Activated CD8-positive, alpha-beta T cell treated with anti-CD3 and anti-CD28 coated beads, Interleukin-2, amount 10 ng/mL, durations not matched to agents 7 days and 5 days (primary cell): ENCODE results near the gene TRAM2. TPM values are rescaled to one million over a fixed set of nuclear protein-coding genes. Genes with fewer than 3 reads are reported as not detected.

ENCODE experiments used
- ATAC-seq: fragments of 150-1000 bp; cut with Tn5 transposase; one replicate; pipeline ENCODE4 v1.10.0; 2021; ENCODE audit warnings: moderate library complexity
- CTCF ChIA-PET: fragments of 350-600 bp; sonication (Branson Sonifier 250); formaldehyde crosslinking; loops from one replicate; lab custom pipeline; 2021; ENCODE audit warnings: antibody characterized with exemption; lab: Charles Lee
- POLR2A ChIA-PET: fragments of 350-600 bp; sonication (Branson Sonifier 250); formaldehyde crosslinking; loops from one replicate; lab custom pipeline; 2021; ENCODE audit warnings: antibody characterized with exemption; lab: Charles Lee
- DNase-seq: peaks from one replicate; pipeline ENCODE4 v3.0.0-alpha.2; 2020
- H3K27ac Mint-ChIP-seq: one replicate; pipeline ENCODE4 v1.8.0; 2021; ENCODE audit warnings: mild to moderate bottlenecking, mixed read lengths
- H3K27me3 Mint-ChIP-seq: one replicate; pipeline ENCODE4 v1.8.0; 2021; ENCODE audit warnings: low read depth, mixed read lengths
- H3K36me3 Mint-ChIP-seq: one replicate; pipeline ENCODE4 v1.8.0; 2021; ENCODE audit warnings: low read depth, mixed read lengths
- H3K4me1 Mint-ChIP-seq: one replicate; pipeline ENCODE4 v1.8.0; 2021; ENCODE audit warnings: low read depth, mixed read lengths
- H3K4me3 Mint-ChIP-seq: one replicate; pipeline ENCODE4 v1.8.0; 2021; ENCODE audit warnings: mild to moderate bottlenecking, mixed read lengths
- H3K9me3 Mint-ChIP-seq: one replicate; pipeline ENCODE4 v1.8.0; 2022; ENCODE audit warnings: mixed read lengths; ENCODE audit not compliant: insufficient read depth
- total RNA-seq, 2 experiments: library from RNA; stranded (reverse); gene quantifications; one replicate each; pipeline ENCODE4 v1.2.3, GENCODE V29; 2021

Gene TRAM2
- total RNA-seq, 2 experiments from 2014 or later = 1.4 TPM

DNA sequence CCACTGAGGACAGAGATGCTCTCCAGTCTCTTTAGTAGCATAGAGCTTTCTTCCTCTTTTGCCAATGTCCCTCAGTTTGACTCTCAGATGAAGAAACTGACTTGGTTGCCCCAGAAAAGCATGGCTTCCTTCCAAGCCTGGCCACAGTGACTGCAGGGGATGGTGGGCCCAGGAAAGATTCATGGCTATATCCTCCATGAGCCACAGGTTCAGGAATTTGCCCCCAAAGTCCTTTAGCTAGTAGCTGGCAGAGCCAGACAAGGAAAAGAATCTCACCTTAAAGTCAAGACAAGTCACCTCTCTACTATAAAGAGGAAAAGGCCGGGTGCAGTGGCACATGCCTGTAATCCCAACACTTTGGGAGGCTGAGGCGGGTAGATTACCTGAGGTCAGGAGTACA is 43.4 kb downstream of the TRAM2 start:
- POLR2A ChIA-PET = no interaction called here
- no peak for ATAC-seq
- no peak overlapping the region for H3K27ac Mint-ChIP-seq
- H3K27me3 Mint-ChIP-seq = peaks cover 7% of the 10 kb centered on the region
- H3K4me1 Mint-ChIP-seq = peaks cover 42% of the 10 kb centered on the region
- H3K9me3 Mint-ChIP-seq = no peaks in the 10 kb centered on the region
- no peak for DNase-seq
- no peaks in the 10 kb centered on the region for H3K36me3 Mint-ChIP-seq
- no peak overlapping the region for H3K4me3 Mint-ChIP-seq
- CTCF ChIA-PET = no interaction called here

DNA sequence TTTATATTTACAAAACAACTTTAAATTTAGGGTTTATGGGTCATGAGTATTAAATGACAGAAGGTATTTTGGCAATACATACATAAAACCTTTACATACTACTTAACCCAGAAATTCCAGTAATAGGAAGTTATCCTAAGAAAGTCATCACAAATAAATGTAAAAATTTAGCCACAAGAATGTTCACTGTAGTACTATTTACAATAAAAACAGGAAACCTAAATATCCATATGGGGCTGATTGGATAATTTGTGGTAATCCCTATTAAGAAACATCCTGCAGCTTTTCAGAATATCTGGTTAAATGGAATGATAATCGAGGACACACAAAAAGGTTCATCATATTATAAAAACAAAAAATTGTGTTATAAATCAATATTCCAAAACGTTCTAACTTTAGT is 44.4 kb downstream of the TRAM2 start:
- H3K27ac Mint-ChIP-seq = no peak overlapping the region
- H3K9me3 Mint-ChIP-seq = no peaks in the 10 kb centered on the region
- ATAC-seq (no peak), DNase-seq (no peak)
- H3K4me3 Mint-ChIP-seq = no peak overlapping the region
- peaks cover 35% of the 10 kb centered on the region for H3K4me1 Mint-ChIP-seq
- peaks cover 7% of the 10 kb centered on the region for H3K27me3 Mint-ChIP-seq
- ChIA-PET CTCF (no interaction called here), POLR2A (no interaction called here)
- no peaks in the 10 kb centered on the region for H3K36me3 Mint-ChIP-seq

DNA sequence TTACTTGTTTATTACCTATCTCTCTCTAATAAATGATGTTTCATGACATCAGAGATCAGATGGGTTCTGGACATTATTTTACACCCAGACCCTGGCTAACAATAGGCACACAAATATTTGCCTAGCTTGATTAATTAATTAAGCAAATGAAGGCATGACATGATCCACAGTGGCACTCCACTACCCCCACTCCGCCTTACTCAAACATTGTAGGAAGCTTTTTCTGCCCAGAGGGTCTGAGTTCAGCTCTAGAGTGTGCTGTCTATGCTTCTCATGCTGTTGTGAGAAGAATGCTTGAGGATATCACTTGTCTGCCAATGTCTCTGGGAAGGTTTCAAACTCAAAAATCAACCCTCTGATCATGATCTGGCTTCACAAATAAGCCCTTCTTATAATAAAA is 45.0 kb downstream of the TRAM2 start:
- peaks cover 7% of the 10 kb centered on the region for H3K27me3 Mint-ChIP-seq
- ChIA-PET POLR2A (interaction anchor here (0.5 kb wide), 1 partner anchor 299 kb away, joined by 3 read pairs; no protein-coding TSS in a partner anchor), CTCF (no interaction called here)
- no peak for ATAC-seq
- H3K4me1 Mint-ChIP-seq = peaks cover 29% of the 10 kb centered on the region
- H3K27ac Mint-ChIP-seq = no peak overlapping the region
- no peaks in the 10 kb centered on the region for H3K36me3 Mint-ChIP-seq
- H3K9me3 Mint-ChIP-seq = no peaks in the 10 kb centered on the region
- H3K4me3 Mint-ChIP-seq = no peak overlapping the region
- no peak for DNase-seq

DNA sequence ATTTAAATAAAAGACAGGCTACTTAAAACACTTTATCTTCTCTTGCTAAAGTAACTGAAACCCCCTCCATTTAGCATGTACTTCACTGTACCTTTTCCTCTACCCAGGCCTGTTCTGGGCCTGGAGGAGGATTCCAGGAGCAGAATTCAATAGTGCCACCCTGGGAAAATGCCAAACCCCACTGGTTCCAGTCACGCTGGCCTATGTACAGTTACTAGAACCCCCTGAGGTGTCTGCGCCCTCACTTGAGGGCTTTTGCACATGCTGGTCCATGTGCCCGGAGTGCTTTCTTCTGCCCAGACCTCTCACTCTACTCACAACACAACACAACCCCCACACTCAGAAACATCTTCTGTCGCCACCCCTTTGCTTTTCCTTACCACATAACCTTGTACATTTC is 45.5 kb downstream of the TRAM2 start:
- Mint-ChIP-seq H3K27ac (no peak overlapping the region), H3K4me1 (peaks cover 24% of the 10 kb centered on the region), H3K27me3 (peaks cover 7% of the 10 kb centered on the region), H3K36me3 (no peaks in the 10 kb centered on the region), H3K9me3 (no peaks in the 10 kb centered on the region), H3K4me3 (no peak overlapping the region)
- CTCF ChIA-PET = no interaction called here
- DNase-seq = no peak
- ATAC-seq = no peak
- POLR2A ChIA-PET = interaction anchor here (0.5 kb wide), 1 partner anchor 299 kb away, joined by 3 read pairs; no protein-coding TSS in a partner anchor

DNA sequence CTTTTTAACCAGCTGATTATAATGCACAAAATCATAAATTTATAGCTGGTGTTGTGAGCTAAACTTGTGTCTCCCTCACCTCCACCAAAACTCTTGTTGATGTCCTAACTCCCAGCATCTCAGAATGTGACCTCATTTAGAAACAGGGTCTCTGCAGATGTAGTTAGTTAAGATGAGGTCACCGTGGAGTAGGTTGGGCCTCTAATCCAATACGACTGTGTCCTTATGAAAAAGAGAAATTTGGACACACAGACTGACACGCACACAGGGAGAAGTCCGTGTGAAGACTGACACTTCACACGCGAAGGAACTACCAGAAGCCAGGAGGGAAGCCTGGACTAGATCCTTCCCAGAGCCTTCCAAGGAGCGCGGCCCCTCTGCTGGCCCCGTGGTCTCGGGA is 46.5 kb downstream of the TRAM2 start:
- H3K4me3 Mint-ChIP-seq = no peak overlapping the region
- DNase-seq (no peak), ATAC-seq (no peak)
- POLR2A ChIA-PET = no interaction called here
- H3K4me1 Mint-ChIP-seq = peaks cover 14% of the 10 kb centered on the region
- H3K27me3 Mint-ChIP-seq = peaks cover 7% of the 10 kb centered on the region
- no peak overlapping the region for H3K27ac Mint-ChIP-seq
- CTCF ChIA-PET = interaction anchor here (1.4 kb wide), 1 partner anchor 114 kb away, joined by 4 read pairs; no protein-coding TSS in a partner anchor
- no peaks in the 10 kb centered on the region for H3K9me3 Mint-ChIP-seq
- no peaks in the 10 kb centered on the region for H3K36me3 Mint-ChIP-seq

DNA sequence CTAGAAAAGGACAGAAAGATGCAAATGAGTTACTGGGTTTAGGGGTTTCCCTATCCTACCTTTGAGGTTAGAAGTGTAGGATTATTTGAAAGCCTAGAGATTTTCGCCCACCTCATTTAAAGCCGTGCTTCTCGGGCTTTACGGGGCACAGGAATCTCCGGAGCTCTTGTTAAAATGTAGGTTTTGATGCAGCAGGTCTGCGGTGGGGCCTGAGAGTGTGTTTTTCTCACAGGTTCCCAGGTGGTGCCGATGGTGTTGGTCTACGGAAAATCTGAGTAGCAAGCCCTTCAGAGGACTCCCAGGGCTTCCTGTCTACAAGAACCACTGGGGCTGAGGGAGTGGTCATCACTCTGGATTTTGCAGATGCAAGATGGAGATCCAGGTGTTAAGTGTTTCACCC is 47.5 kb downstream of the TRAM2 start:
- ATAC-seq = no peak
- Mint-ChIP-seq H3K4me1 (peaks cover 3% of the 10 kb centered on the region), H3K4me3 (no peak overlapping the region), H3K9me3 (no peaks in the 10 kb centered on the region), H3K27ac (no peak overlapping the region), H3K36me3 (no peaks in the 10 kb centered on the region), H3K27me3 (peaks cover 7% of the 10 kb centered on the region)
- POLR2A ChIA-PET = no interaction called here
- no peak for DNase-seq
- CTCF ChIA-PET = no interaction called here

DNA sequence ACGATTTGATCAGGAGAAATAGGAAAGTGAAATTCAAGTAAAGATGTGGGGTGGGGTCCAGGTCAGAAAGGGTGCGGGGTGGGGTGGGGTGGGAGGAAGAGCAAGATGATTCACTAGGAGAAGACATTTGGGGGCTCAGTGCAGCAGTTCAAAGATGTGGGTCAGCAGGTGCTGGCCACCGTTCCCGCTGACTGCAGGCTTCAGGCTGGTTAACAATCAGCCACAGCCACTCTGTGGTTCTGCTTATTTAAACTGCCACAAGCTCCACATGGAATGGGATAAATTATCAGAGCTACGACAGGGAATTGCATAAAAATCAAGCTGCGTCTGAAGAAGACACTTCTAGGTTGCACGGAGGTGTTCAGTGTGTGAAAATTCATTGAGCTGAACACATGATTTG is 49.4 kb downstream of the TRAM2 start:
- Mint-ChIP-seq H3K4me3 (no peak overlapping the region), H3K36me3 (no peaks in the 10 kb centered on the region), H3K9me3 (no peaks in the 10 kb centered on the region), H3K4me1 (no peaks in the 10 kb centered on the region), H3K27me3 (peaks cover 7% of the 10 kb centered on the region), H3K27ac (no peak overlapping the region)
- DNase-seq (no peak), ATAC-seq (no peak)
- ChIA-PET POLR2A (no interaction called here), CTCF (no interaction called here)

DNA sequence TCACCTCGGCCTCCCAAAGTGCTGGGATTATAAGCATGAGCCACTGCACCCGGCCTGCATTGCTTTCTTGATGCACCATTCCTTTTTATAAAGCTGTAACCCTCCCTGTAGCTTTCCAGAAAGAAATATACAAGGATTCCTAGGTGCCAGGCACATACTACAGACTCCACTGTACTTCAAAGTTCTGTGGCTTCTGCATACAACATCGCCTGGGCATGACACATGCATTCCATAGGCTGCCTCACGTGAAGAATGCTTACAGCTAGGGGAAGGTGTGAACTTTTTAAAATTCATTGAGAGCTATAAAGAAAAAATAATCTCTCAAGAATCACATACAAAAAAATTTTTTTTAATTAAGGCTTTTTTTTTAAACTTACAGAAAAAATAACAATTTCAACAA is 50.2 kb downstream of the TRAM2 start:
- H3K4me1 Mint-ChIP-seq = no peaks in the 10 kb centered on the region
- H3K9me3 Mint-ChIP-seq = no peaks in the 10 kb centered on the region
- peaks cover 7% of the 10 kb centered on the region for H3K27me3 Mint-ChIP-seq
- DNase-seq (no peak), ATAC-seq (no peak)
- no peak overlapping the region for H3K27ac Mint-ChIP-seq
- CTCF ChIA-PET = no interaction called here
- no peaks in the 10 kb centered on the region for H3K36me3 Mint-ChIP-seq
- H3K4me3 Mint-ChIP-seq = no peak overlapping the region
- POLR2A ChIA-PET = no interaction called here

DNA sequence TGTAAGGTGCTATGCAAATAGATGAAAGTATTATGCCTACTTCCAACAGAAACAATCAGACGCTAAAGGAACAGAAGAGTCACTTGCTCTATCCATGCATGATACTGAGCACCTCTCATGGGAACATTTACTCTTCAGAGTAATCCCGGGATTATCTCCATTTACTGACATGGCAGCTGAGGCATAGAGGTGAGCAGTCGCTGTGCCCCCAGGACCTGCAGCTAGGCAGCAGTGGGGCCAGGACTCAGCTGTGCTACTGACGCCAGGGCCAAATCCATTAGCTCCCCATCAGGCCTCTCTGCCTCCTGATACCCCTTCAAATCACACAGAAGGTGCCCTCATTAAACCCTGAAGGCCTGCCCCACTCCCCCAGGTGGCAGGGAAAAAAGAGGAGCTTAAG is 51.9 kb downstream of the TRAM2 start:
- ChIA-PET CTCF (interaction anchor here (1.1 kb wide), 1 partner anchor 108 kb away, joined by 4 read pairs; no protein-coding TSS in a partner anchor), POLR2A (interaction anchor here (0.6 kb wide), 1 partner anchor 55 kb away, joined by 3 read pairs; no protein-coding TSS in a partner anchor)
- DNase-seq (no peak), ATAC-seq (no peak)
- no peaks in the 10 kb centered on the region for H3K9me3 Mint-ChIP-seq
- no peak overlapping the region for H3K4me3 Mint-ChIP-seq
- H3K27me3 Mint-ChIP-seq = no peaks in the 10 kb centered on the region
- no peak overlapping the region for H3K27ac Mint-ChIP-seq
- H3K36me3 Mint-ChIP-seq = no peaks in the 10 kb centered on the region
- H3K4me1 Mint-ChIP-seq = no peaks in the 10 kb centered on the region

DNA sequence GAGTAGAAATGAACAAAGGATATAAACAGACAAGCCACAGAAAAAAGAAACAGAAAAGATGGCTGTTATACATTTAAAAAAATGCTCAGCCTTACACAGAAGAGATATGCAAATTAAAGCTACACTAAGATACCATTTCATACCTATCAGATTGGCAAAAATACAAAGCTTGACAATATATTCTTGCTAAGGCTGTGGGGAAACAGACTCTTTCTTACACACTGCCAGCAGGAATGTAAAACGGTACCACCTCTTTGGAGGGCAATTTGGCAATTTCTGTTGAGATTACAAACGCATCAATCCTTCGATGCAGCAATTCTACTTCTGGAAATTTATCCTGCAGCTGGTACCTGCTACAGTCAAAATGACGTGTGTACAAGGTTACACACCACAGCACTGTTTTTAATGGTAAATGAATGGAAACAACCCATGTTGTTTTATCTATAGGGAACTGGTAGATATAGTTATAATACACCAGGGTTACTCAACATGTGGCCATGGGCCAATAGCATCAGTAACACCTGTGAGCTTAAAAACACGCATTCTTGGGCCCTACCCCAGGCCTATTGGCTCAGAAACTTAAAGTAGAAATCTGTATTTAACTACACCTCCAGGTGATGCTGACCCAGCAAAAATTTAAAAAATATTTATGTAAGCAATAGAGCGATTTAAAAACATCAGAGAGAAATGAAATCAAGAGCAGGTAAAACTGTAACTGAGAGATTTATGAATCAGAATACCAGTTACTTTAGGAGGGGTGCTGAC is 53.3 kb downstream of the TRAM2 start:
- DNase-seq = no peak
- CTCF ChIA-PET = interaction anchor here (1.5 kb wide), 1 partner anchor 11 kb away, joined by 5 read pairs; no protein-coding TSS in a partner anchor
- no peaks in the 10 kb centered on the region for H3K36me3 Mint-ChIP-seq
- no peak overlapping the region for H3K4me3 Mint-ChIP-seq
- no peaks in the 10 kb centered on the region for H3K27me3 Mint-ChIP-seq
- H3K27ac Mint-ChIP-seq = no peak overlapping the region
- POLR2A ChIA-PET = no interaction called here
- H3K4me1 Mint-ChIP-seq = no peaks in the 10 kb centered on the region
- ATAC-seq = no peak
- no peaks in the 10 kb centered on the region for H3K9me3 Mint-ChIP-seq

DNA sequence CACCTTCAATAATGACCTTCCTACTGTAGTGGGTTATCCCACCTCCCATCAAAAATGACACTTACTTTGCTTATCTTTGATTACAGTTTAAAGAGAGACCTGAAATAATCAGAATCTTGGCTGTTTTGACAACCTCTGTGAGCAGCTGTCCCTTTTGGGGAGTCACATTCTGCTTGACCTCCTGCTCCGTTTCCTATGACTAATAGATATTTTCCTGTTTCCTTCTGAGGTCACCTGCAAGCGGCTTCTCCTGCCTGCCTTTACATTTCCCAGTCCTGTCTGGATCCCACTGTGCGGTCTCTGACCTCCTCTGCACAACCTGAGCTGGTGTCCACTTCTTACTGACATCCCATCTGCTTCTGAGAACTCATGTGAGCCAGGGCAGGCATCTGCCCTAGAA is 54.2 kb downstream of the TRAM2 start:
- ChIA-PET POLR2A (no interaction called here), CTCF (no interaction called here)
- Mint-ChIP-seq H3K27me3 (no peaks in the 10 kb centered on the region), H3K4me1 (no peaks in the 10 kb centered on the region), H3K9me3 (no peaks in the 10 kb centered on the region), H3K36me3 (no peaks in the 10 kb centered on the region), H3K4me3 (no peak overlapping the region), H3K27ac (no peak overlapping the region)
- ATAC-seq = no peak
- DNase-seq = no peak

DNA sequence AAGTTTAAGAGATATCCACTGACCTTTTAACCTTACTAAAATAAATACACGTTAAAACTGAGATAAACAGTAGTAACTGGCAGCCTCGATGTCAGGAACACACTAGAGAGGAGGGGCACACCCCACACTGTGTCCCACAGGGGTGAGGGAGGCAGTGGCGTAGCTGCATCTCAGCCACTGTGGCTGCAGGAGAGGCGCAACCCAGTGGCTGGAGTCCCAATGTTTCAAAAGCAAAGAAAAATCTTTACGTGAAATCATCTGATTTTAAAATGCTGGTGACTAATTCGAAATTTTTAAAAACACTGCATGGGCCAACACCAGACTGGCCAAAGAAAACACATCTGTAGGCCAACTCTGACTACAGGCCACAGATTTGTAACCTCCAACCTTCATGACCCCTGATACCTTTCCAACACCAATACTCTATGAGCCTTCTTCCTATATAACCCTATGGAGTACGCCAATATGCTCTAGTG is 54.7 kb downstream of the TRAM2 start:
- ChIA-PET POLR2A (interaction anchor here (0.6 kb wide), 1 partner anchor 14 kb away, joined by 3 read pairs; no protein-coding TSS in a partner anchor), CTCF (no interaction called here)
- DNase-seq (no peak), ATAC-seq (no peak)
- Mint-ChIP-seq H3K9me3 (no peaks in the 10 kb centered on the region), H3K27ac (no peak overlapping the region), H3K36me3 (no peaks in the 10 kb centered on the region), H3K4me1 (no peaks in the 10 kb centered on the region), H3K4me3 (no peak overlapping the region), H3K27me3 (no peaks in the 10 kb centered on the region)
